ENCODE results near the gene CCDC88C.

- TF ChIP-seq CTCF (IDR thresholded peaks at IDR 0.05; ENCODE audit: insufficient read depth, low read depth, low read length) (no peak), EZH2 (IDR thresholded peaks at IDR 0.05; ENCODE audit: insufficient read depth, low read length) (no peak)
These were observed 89.8 kb downstream of the CCDC88C start for GRCh38 chr14:91327661-91328312.
